GM19351 (cell line): ENCODE data around the gene ADARB1.
"Not testable (repeated sequence)": the region's sequence is repeated elsewhere in the genome, so short reads cannot be mapped to it uniquely, and the experiment has no call there.

Experiments used
- ATAC-seq: cut with Tn5 transposase; IDR thresholded peaks from one replicate; pipeline ENCODE4 v1.9.1; 2021; ENCODE audit warnings: mild to moderate bottlenecking, moderate library complexity; ENCODE audit not compliant: unreplicated experiment

The ADARB1 gene, protein sequence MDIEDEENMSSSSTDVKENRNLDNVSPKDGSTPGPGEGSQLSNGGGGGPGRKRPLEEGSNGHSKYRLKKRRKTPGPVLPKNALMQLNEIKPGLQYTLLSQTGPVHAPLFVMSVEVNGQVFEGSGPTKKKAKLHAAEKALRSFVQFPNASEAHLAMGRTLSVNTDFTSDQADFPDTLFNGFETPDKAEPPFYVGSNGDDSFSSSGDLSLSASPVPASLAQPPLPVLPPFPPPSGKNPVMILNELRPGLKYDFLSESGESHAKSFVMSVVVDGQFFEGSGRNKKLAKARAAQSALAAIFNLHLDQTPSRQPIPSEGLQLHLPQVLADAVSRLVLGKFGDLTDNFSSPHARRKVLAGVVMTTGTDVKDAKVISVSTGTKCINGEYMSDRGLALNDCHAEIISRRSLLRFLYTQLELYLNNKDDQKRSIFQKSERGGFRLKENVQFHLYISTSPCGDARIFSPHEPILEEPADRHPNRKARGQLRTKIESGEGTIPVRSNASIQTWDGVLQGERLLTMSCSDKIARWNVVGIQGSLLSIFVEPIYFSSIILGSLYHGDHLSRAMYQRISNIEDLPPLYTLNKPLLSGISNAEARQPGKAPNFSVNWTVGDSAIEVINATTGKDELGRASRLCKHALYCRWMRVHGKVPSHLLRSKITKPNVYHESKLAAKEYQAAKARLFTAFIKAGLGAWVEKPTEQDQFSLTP

DNA sequence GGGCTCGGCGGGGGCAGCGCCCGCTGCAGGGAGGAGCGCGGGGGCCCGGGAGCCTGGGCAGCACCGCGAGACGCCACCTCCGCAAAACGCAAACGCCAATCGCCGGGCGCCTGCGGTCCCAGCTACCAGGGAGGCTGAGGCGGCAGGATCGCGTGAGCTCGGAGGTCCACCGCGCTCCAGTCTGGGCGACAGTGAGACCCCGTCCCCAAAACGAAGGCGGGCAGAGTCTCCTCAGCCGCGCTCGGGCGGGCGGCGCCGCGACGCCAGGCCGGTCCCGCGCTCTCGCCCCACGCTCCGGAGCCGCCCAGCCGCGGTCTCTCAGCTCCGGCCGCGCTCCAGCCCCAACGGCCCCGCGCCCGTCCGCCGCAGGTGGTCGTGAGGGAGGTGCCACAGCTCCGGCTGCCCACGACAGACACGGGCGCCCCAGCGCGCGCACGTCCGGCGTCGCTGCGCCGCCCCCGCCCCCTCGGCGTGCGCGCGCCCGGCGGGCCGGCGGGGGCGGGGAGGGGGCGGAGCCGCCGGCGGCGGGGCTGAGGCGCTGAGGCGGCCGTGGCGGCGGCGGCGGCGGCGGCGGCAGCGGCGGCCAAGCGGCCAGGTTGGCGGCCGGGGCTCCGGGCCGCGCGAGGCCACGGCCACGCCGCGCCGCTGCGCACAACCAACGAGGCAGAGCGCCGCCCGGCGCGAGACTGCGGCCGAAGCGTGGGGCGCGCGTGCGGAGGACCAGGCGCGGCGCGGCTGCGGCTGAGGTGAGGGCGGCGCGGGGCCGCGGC lies at the start of gene ADARB1:
Gene ADARB1 (plus strand): TSS at position 533 of the 770 bp plus-strand sequence. CDS start 97,077 bp downstream, outside the sequence.
- ATAC-seq: peak; percentile 48

DNA sequence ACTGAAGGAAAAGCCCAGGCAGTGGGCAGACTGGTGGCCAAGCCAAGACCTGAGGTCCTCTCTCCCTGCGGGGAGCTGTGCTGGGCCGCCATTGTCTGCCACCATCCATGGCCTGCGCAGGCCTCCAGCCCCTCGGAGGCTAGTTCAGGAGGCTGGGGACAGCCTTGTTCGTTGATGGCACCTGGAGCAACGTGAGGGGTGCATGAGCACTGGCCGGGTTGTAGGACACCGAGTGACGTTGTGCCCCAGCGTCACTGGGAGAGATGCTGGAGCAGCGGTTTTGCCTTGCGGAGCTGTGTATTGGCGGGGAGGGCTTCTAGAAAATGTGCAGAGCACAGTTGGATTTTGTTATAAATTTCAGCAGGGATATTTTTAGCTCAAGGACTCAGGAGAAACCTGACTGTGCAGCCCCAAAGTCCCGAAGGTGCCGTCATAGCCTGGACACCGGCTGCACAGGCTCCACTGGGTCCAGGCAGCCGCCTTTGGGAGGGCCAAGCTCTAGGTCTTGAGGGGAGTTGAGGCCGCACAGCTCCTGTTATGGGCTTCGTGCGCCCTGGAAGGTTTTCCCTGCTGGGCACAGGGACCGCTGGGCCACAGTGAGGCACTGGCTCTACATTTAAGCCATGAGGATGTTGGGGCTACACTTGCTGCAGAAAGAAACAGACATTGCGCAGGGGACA lies 48.2 kb upstream of the ADARB1 start:
- no peak for ATAC-seq

DNA sequence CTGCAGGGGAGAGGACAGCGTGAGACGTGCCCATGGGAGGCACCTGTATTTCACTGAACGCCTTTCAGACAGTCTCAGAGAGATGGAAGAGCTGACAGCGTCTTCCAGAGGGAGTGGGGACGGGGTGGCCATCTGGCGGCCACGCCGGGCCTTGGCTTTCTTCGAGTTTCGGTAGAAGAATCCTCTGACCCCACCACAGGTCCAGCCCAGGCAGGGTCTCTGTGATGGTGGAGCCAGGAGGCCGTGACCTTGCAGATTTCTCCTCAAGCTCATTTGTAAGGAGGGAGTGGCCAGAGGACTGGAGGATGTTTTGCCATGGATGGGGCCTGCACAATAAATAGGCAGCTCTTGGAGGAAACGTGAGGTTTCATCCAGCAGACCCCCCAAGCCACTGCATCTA lies 47.6 kb upstream of the ADARB1 start:
- no peak for ATAC-seq

DNA sequence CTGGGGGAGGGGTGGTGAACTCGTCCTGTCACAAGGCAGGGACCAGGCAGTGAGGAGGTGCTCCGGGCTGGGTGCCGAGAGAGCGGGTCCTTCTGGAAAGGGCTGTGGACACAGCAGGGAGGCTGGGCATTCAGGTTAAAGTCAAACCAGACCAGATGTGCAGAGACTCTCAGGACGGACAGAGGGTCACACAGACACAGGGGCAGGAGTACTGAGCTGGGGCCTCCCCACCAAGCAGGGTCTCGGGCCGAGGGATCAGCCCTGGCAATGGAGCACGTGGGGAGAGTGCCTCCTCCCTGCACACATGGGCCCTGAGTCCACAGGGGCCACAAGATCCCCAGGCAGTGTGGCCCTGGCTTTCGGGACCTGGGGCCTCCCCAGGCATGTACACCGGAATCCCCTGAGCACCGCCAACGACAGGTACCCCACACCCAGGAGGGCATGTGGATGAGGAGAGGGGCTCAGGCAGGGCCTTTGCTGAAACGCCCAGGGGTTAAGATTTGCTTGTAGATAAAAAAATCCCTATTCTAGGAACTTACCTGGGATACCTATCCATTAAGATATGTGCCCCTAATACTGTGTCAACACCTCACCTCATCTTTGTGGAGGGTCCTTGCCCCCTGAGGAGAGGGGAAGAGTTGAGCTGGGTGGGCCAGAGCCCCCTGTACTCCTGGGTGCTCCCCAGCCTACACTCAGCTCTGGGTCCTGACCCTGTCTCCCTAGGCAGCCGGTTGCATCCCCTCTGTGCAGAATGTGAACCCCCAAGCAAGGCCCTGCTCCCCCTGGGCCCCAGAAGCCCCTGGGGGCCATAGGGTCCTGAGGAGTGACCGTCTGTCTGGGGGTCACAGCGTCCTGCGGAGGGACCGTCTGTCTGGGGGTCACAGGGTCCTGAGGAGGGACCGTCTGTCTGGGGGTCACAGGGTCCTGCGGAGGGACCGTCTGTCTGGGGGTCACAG lies 46.9 kb upstream of the ADARB1 start:
- ATAC-seq: no peak

DNA sequence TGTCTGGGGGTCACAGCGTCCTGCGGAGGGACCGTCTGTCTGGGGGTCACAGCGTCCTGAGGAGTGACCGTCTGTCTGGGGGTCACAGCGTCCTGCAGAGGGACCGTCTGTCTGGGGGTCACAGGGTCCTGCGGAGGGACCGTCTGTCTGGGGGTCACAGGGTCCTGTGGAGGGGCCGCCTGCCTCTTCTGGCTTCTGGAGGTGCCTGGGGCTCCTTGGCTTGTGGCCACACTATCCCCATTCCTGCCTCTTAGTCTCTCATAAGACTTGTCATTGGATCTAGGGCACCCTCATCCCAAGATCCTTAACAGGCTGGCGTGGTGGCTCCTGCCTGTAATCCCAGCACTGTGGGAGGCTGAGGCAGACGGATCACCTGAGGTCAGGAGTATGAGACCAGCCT lies 45.7 kb upstream of the ADARB1 start:
- not testable (repeated sequence) for ATAC-seq

DNA sequence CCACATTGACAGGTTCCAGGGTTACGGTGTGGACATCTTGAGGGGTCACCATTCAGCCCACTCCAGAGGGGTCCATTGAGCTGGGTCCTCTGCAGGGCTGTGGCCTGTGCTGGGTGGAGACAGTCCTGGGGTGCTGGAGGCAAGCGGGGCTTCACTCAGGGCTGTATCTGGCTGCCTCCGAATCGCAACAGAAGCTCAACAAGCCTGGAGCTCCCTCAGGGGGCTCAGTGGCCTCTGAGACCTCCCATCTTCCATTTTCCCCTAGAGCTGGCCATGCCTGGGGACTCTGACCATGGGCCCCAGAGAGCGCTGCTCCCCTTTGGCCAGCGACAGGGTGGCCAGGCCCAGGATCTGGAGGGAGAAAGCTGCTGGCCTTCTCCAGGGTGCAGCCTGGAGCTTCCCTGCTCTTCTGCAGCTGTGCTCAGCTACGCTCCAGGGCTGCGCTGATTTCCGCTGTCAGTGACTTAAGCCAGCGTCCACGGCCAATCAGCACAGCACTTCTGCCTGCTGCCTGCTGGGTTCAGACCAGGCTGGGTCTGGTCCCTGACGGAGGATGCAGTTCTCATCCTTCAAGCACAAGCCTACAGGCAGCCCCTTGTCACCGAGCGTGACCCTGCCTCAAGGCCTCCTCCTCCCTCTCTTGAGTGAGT lies 45.0 kb upstream of the ADARB1 start:
- no peak for ATAC-seq

DNA sequence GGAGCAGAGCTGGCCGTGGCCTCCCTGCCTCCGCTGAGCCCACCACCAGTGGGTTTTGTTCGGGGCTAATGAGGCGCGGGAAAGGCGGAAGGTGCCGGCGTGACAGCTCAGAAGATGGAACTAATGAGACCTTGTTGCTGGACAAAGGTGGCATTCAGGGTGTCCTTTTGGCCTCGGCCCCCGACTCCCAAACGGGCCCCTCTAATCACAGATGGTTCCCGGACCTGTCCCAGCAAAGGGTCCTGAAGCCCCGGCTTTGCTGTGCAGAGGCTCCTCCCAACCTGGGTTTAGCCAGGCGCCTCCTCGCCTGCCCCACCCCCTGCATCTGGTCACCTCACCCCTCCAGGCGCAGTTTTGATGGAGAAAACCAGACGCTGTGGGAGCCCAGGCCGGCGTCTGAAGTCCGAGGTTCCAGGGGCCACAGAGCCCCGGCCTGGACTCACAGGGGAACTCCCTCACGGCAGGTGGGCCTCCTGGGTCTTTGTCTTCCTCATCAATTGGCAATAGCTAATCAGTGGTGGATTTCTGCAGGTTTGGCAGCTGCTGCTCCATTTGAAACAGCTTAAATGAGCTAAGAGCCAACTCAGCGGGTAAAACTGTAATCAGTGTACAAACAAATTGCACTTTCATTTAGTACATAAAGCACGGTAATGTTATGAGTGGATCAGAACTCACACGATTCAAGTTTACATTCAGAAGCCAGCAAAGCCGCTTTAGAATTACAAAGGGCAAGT lies 44.3 kb upstream of the ADARB1 start:
- no peak for ATAC-seq

DNA sequence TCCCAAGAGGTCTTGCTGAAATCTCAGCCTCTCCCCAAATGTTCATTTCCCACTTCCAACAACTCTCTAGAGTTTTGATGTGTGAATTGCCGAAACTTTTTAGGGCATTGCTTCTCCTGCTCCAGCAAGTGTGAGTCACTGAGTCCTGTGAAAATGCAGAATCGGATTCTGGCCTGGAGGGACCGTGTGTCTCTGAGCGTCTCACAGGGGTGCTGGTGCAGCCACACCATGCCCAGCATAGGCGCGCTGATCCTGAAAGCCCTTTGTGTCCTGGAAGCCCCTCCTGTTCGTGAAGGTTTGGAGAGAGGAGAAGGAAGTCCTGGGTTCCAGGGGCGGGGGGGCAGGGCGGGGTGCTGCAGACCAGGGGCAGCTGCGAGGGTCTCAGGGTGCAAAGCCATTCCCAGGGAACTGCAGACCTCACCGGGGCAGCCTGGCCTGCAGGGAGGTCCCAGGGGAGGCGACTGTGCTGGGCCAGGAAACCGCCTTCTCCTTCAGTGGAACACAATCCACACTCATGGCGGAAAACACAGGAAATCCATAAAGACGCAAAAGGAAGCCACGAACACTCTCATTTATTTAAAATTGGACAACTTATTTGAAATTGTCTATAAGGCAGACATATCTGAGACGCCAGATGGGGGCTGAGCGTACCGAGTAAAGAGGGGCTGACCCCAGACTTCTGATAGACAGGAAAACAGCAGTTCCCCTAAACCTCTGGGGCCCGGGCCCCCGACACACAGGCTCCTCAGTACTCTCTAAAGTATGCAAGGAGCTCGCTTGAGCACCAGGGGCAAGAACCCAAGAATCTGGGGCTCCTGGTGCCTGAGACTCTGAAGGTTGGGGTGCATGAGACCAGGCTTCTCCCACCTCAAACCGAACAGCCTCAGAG lies 43.5 kb upstream of the ADARB1 start:
- no peak for ATAC-seq

DNA sequence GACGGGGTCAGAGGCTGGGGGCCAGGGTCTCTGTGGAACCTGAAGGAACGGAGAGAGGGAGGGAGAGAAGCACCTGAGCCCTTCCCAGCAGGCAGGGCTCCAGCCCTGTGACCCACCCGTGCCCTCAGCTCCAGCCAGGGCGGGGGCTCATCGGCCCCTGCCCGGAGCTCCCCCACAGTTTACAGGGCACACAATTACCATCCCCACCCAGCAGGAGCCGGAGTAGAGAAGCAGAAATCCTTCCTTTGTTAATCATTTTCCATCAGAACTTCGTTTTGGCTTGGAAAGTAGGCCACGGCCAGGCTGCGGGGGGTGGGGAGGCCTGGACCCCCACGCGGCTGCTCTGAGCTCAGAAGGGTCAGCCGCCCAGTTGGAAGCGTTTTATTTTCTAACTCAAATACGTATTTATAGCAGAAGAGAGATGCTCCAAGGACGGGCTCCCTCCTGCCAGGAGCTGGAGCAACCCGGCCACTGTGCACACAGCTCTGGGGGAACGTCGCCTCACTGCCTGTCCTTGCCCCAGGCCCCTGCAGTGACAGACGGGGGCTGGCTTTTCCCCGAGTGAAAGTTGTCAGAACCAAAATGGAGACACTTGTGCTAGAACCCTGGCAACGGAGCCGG lies 42.7 kb upstream of the ADARB1 start:
- ATAC-seq: no peak

DNA sequence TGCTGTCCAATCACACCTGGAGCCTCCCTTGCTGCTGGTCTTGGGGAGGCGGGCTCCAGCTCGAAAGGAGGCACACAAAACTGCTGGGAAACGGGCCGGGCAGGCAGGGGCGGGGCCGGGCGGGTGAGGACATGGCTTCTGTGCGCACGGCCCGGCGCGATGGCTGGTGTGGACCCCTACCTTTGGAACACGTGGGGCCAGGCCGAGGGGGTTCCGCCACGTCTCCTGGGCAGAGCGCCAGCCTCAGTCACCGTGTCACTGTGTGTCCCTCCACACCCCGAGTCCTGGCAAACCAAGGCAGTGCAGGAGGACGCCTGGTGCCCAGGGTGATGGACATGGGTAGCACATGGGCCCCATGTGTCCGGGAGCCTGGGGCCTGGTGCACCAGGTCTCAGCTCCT lies 42.0 kb upstream of the ADARB1 start:
- ATAC-seq: no peak

DNA sequence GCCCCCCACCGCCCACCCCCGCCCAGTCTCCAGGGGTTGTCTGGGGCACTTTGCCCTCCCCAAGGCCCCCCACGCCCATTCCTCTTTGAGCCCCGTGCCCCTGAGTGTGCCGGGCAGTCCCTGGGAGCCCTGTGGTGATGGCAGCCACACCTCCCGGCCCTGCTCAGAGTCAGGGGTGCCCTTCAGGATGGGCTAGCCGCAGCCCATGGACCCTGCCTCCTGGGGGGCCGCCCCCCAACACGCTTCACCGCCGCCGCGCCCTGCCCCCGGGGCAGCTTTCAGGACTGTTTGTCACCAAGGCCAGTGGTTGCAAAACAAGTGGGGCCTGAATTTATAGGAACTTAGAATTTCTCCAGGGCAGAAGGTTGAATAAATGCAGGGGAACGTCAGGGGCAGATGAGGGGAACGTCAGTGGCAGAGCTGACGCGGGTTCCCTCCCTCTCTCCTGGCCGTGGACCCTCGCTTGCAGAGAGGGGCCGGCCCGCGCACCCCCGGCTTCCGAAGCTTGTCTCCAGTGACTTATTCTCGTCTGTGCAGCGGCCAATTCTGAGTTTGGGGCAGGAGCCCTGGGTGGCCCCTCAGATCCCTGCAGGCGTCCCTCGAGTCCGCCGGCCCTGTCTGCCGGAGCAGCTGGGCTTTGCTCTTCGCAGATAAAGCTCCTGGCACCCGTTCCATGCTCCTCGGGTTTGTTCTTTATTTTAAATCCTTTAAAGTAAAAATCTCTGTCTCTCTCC lies 41.2 kb upstream of the ADARB1 start:
- no peak for ATAC-seq

DNA sequence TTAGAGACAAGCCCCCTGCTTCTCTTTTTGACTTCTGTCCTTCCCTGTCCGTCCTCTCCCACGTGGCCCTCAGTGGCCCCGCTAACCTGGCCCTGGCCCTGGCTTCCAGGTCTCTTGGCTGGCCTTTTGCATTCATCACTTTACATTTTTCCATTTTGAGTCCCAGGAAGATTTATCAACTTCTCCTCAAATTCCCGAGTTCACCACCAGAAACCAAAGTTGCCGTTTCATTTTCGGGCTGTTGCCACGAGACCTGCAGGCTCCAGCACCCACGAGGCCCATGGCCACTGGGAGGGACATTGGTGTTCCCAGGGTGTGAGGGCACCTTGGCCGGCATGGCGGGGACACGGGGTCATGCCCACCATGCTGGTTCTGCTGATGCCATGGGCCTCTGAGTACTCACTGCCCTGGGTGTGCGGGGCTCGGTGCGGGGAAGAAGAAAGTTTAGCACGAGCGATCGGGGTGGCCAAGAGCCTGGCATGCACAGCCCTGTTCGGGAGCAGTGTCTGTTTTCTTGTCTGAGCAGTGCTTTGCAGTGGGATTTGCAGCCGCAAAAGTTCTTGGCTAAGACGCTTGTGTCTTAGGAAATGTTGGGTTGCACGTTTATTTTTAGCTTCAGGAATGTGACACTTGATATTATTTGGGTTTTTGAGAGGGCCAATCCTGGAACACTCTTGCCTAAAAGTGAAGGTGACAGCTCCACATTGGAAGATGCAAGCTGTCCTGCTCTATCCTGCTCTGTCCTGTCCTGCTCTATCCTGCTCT lies 40.4 kb upstream of the ADARB1 start:
- ATAC-seq: no peak

DNA sequence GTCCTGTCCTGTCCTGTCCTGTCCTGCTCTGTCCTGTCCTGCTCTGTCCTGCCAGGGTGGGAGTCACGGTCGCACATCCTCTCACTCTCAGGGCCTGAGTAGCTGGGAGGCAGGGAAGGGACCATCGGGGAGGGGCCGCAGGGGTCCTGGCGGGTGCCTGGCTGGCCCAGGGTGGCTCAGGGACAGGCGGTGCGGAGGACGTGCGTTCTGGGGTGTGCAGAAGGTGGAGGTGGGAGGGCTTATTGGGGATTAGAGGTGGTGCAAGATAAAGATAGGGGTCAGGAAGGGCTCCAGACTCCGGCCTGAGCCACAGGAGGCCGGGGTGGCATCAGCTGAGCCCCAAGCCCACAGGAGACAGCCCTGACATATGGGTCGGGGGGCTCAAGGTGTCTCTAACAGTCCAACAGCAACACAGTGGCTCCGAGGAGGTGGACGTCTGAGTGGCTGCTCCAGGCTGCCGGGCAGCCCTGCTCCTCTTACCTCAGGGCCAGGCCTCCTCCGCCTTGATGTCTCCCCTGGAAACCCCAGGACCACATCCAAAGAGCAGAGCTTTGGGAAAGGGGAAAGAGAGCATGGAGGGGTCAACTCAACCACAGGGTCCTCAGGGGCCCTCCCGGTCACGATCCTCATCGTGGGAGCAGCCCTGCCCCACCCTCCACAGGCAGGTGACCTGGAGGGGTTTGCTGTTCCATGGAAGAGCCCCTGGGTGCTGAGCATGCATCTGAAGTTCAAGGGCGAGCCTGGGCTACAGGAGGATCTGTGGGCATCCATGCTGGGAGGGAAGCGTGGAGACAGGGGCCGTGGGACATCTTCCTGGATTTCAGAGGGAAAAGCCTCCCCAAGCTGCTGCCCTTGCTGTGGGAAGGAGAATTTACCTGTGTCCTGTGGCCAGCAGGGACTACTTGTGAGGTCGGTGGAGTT lies 39.6 kb upstream of the ADARB1 start:
- ATAC-seq: no peak

DNA sequence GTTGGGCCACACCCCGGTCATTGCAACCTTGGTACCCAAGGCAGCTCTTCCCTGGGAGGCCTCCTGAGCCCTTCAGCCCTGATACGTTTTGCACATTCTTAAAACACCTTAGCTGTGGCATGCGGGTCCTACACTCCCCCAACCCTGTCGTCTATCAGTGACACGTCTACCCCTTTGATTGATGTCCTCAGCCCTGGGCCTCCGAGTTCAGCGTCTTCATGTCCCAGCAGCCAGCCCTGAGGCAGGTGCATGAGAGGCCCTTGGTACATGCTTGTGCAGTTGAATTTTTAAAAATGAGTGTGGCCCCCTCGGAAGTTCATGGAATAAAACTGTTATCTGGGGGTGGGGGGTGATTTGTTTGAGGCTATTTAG lies 38.9 kb upstream of the ADARB1 start:
- ATAC-seq: no peak

DNA sequence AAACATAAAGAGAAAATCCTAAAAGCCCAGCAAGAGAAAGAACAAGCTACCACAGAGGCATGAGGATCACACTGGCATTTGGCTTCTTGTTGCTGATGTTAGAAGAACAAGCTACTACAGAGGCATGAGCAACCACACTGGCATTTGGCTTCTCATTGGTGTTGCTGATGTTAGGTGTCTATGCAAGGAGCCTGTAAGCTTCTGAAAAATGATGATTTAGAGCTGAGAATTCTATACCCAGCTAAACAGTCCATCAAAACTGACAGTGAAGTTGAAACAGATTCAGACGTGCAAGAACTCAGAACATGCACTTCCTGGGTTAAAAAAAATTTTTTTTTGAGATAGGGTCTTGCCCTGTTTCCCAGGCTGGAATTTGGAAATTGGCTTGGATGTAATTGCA lies 37.8 kb upstream of the ADARB1 start:
- no peak for ATAC-seq
